Liver (tissue), 9 donors: ENCODE results near the gene LDLRAD4. TPM values are rescaled to one million over a fixed set of nuclear protein-coding genes. Genes with fewer than 3 reads are reported as not detected.

Source experiments
- DNase-seq: peaks from one replicate; pipeline ENCODE4 v3.0.0-alpha.2; 2017; ENCODE audit warnings: low spot score
- H3K27ac ChIP-seq, 2 donors: one replicate each; pipeline ENCODE4 v1.7.0; 2013; ENCODE audit warnings: inconsistent platforms in 2 of 2, low read length in 2 of 2, control low read depth in 1 of 2, low read depth in 1 of 2, mild to moderate bottlenecking in 1 of 2
- H3K27me3 ChIP-seq, 4 donors: one replicate each; pipeline versions ENCODE4 v1.6.1 to v1.7.0; 2013; ENCODE audit warnings: low read length in 3 of 4, inconsistent platforms in 1 of 4, mild to moderate bottlenecking in 1 of 4, moderate library complexity in 1 of 4; ENCODE audit not compliant: control insufficient read depth in 4 of 4, insufficient read depth in 4 of 4
- H3K36me3 ChIP-seq, 4 donors: one replicate each; pipeline versions ENCODE4 v1.6.1 to v1.7.0; 2013; ENCODE audit warnings: low read length in 3 of 4, mild to moderate bottlenecking in 3 of 4, low read depth in 1 of 4, moderate library complexity in 1 of 4; ENCODE audit not compliant: control insufficient read depth in 4 of 4, insufficient read depth in 3 of 4
- H3K4me1 ChIP-seq, 4 donors: one replicate each; pipeline versions ENCODE4 v1.6.1 to v1.7.0; 2013; ENCODE audit warnings: low read length in 3 of 4, mild to moderate bottlenecking in 3 of 4, moderate library complexity in 1 of 4; ENCODE audit not compliant: control insufficient read depth in 4 of 4, insufficient read depth in 4 of 4
- H3K4me3 ChIP-seq, 3 donors: one replicate each; pipeline versions ENCODE4 v1.6.1 to v1.7.0; 2013; ENCODE audit warnings: low read length in 3 of 3, control low read depth in 1 of 3, low read depth in 1 of 3, mild to moderate bottlenecking in 1 of 3
- H3K9ac ChIP-seq, 2 donors: one replicate each; pipeline ENCODE4 v1.7.0; 2013; ENCODE audit warnings: low read length in 2 of 2, mild to moderate bottlenecking in 2 of 2, moderate library complexity in 2 of 2, control low read depth in 1 of 2, low read depth in 1 of 2
- H3K9me3 ChIP-seq, 4 donors: one replicate each; pipeline versions ENCODE4 v1.6.1 to v1.7.0; 2013; ENCODE audit warnings: low read length in 3 of 4; ENCODE audit not compliant: control insufficient read depth in 4 of 4
- ATF3 ChIP-seq: IDR thresholded peaks from 2 replicates; pipeline ENCODE4 v1.6.1; 2016; ENCODE audit warnings: antibody characterized with exemption
- CTCF ChIP-seq: fragments of 150-350 bp; IDR thresholded peaks from 2 replicates; pipeline ENCODE4 v1.5.1; 2017; ENCODE audit warnings: improper control_type of control experiment, low read depth, low read length; ENCODE audit not compliant: missing input control
- EGR1 ChIP-seq, 2 donors: IDR thresholded peaks; 2 replicates each; pipeline ENCODE4 v1.6.1; 2016 to 2018; ENCODE audit warnings: antibody characterized with exemption in 2 of 2, low read depth in 2 of 2
- GABPA ChIP-seq, 2 donors: IDR thresholded peaks in 1 of 2; conservative IDR thresholded peaks in 1 of 2; 2 replicates each; pipeline ENCODE4 v1.6.1; 2016; ENCODE audit warnings: antibody characterized with exemption in 2 of 2, mild to moderate bottlenecking in 1 of 2, moderate library complexity in 1 of 2
- HNF4A ChIP-seq, 2 donors: conservative IDR thresholded peaks; 2 replicates each; pipeline ENCODE4 v1.6.1; 2016; ENCODE audit warnings: antibody characterized with exemption in 2 of 2, mild to moderate bottlenecking in 2 of 2
- HNF4G ChIP-seq: IDR thresholded peaks from 2 replicates; pipeline ENCODE4 v1.6.1; 2016; ENCODE audit warnings: antibody characterized with exemption
- JUND ChIP-seq, 2 donors: IDR thresholded peaks; 2 replicates each; pipeline ENCODE4 v1.6.1; 2016; ENCODE audit warnings: antibody characterized with exemption in 2 of 2
- MAX ChIP-seq: IDR thresholded peaks from 2 replicates; pipeline ENCODE4 v1.6.1; 2016; ENCODE audit warnings: antibody characterized with exemption
- NR2F2 ChIP-seq: IDR thresholded peaks from 2 replicates; pipeline ENCODE4 v1.6.1; 2016; ENCODE audit warnings: antibody characterized with exemption
- RAD21 ChIP-seq, 2 donors: IDR thresholded peaks; 2 replicates each; pipeline ENCODE4 v1.6.1; 2016; ENCODE audit warnings: antibody characterized with exemption in 2 of 2, mild to moderate bottlenecking in 2 of 2
- RXRA ChIP-seq, 2 donors: IDR thresholded peaks; 2 replicates each; pipeline ENCODE4 v1.6.1; 2017 to 2018; ENCODE audit warnings: antibody characterized with exemption in 2 of 2, mild to moderate bottlenecking in 1 of 2
- SP1 ChIP-seq: IDR thresholded peaks from 2 replicates; pipeline ENCODE4 v1.6.1; 2018; ENCODE audit warnings: antibody characterized with exemption, mild to moderate bottlenecking
- TAF1 ChIP-seq: conservative IDR thresholded peaks from 2 replicates; pipeline ENCODE4 v1.6.1; 2016; ENCODE audit warnings: antibody characterized with exemption, mild to moderate bottlenecking
- YY1 ChIP-seq: IDR thresholded peaks from 2 replicates; pipeline ENCODE4 v1.6.1; 2016; ENCODE audit warnings: antibody characterized with exemption, mild to moderate bottlenecking
- WGBS: extraction: QIAGEN DNeasy Blood & Tissue Kit; methylation state at CpG from one replicate; pipeline ENCODE4 v1.1.7; 2013; 5-methylcytosine and 5-hydroxymethylcytosine counted together
- polyA plus RNA-seq, 2 donors: library from polyadenylated mRNA; stranded (reverse) in 1 of 2; unstranded in 1 of 2; fragments of 200-250 nt in 1 of 2; fragments of >200 nt in 1 of 2; fragmentation: Nextera tagmentation in 1 of 2; extraction: Ambion mirVana in 1 of 2; gene quantifications; one replicate each; pipeline versions ENCODE4 v1.2.1 to v1.2.3, GENCODE V29; 2013 to 2015
- total RNA-seq, 2 donors: library from RNA; depleted of rRNA; stranded (reverse); fragments of >200 nt; gene quantifications; one replicate each; pipeline ENCODE4 v1.2.3, GENCODE V29; 2014
- donor health status: healthy.
- donor health status: healthy.
- donor health status: healthy.
- donor health status: healthy.
- donor health status: healthy.

The LDLRAD4 gene
- total and polyA plus RNA-seq, 4 donors: 4.8 to 41.7 (median 12.7) TPM

GRCh38 chr18:13574761-13575160, 356.2 kb downstream of the LDLRAD4 start:
- no peaks in the 10 kb centered on the region for H3K4me1 ChIP-seq
- no peak overlapping the region for H3K4me3 ChIP-seq
- H3K9me3 ChIP-seq: no peaks in the 10 kb centered on the region
- no peak for TF ChIP-seq HNF4A (conservative IDR thresholded peaks at IDR 0.05)
- no peak for TF ChIP-seq CTCF
- TF ChIP-seq HNF4G: no peak
- TF ChIP-seq ATF3: no peak
- no peak for TF ChIP-seq SP1
- no peak for TF ChIP-seq TAF1
- TF ChIP-seq RAD21 (IDR thresholded peaks at IDR 0.05): no peak
- no peak for TF ChIP-seq MAX
- no peak for TF ChIP-seq GABPA (IDR thresholded peaks at IDR 0.05 in 1 of 2, conservative IDR thresholded peaks at IDR 0.05 in 1 of 2)
- TF ChIP-seq NR2F2: no peak
- TF ChIP-seq YY1: no peak
- TF ChIP-seq RXRA (IDR thresholded peaks at IDR 0.05): no peak
- no peaks in the 10 kb centered on the region for H3K36me3 ChIP-seq
- no peak overlapping the region for H3K9ac ChIP-seq
- no peak for DNase-seq
- no peaks in the 10 kb centered on the region for H3K27me3 ChIP-seq
- H3K27ac ChIP-seq: no peak overlapping the region
- 72% methylated on average over 1 of the region's 1 CpG for WGBS

- no peak overlapping the region for H3K9ac ChIP-seq
- WGBS: 95% methylated on average over 6 of the region's 6 CpGs
- no peak for TF ChIP-seq TAF1
- TF ChIP-seq HNF4G: no peak
- TF ChIP-seq MAX: no peak
- no peak for TF ChIP-seq JUND (IDR thresholded peaks at IDR 0.05)
- H3K4me1 ChIP-seq: no peaks in the 10 kb centered on the region
- H3K27ac ChIP-seq: no peak overlapping the region
- no peak for DNase-seq
- H3K27me3 ChIP-seq: no peaks in the 10 kb centered on the region
- no peak overlapping the region for H3K4me3 ChIP-seq
- no peaks in the 10 kb centered on the region for H3K9me3 ChIP-seq
- H3K36me3 ChIP-seq: no peaks in the 10 kb centered on the region
Measured at GRCh38 chr18:13576598-13576997, 358.0 kb downstream of the LDLRAD4 start.

- Histone ChIP-seq H3K36me3 (no peaks in the 10 kb centered on the region), H3K27ac (no peak overlapping the region), H3K9me3 (no peaks in the 10 kb centered on the region), H3K4me1 (no peaks in the 10 kb centered on the region), H3K27me3 (no peaks in the 10 kb centered on the region), H3K9ac (no peak overlapping the region), H3K4me3 (no peak overlapping the region)
- WGBS: 79% methylated on average over 10 of the region's 10 CpGs
- TF ChIP-seq RXRA (IDR thresholded peaks at IDR 0.05) (no peak), SP1 (no peak), MAX (no peak), TAF1 (no peak), HNF4G (no peak), YY1 (no peak), JUND (IDR thresholded peaks at IDR 0.05) (no peak), EGR1 (IDR thresholded peaks at IDR 0.05; ENCODE audit: low read depth in 2 of 2) (no peak), CTCF (no peak)
- no peak for DNase-seq
Measured at GRCh38 chr18:13577091-13577697, 358.6 kb downstream of the LDLRAD4 start.
